ENCODE data around the gene CCDC144A. TPM values are rescaled to one million over a fixed set of nuclear protein-coding genes. Genes with fewer than 3 reads are reported as not detected.
A peak's percentile ranks its signal among the peaks of the same experiment; 100 is the strongest.
"Not testable (repeated sequence)": the region's sequence is repeated elsewhere in the genome, so short reads cannot be mapped to it uniquely, and the experiment has no call there.

CCDC144A gene
- polyA plus RNA-seq, 4 donors = 0.40 to 3.4 (median 0.83) TPM

- not testable (repeated sequence) for DNase-seq (ENCODE audit: low read depth in 4 of 4, low spot score in 3 of 4)
Observed at GRCh38 chr17:16750515-16750914, 60.5 kb downstream of the CCDC144A start.

DNA sequence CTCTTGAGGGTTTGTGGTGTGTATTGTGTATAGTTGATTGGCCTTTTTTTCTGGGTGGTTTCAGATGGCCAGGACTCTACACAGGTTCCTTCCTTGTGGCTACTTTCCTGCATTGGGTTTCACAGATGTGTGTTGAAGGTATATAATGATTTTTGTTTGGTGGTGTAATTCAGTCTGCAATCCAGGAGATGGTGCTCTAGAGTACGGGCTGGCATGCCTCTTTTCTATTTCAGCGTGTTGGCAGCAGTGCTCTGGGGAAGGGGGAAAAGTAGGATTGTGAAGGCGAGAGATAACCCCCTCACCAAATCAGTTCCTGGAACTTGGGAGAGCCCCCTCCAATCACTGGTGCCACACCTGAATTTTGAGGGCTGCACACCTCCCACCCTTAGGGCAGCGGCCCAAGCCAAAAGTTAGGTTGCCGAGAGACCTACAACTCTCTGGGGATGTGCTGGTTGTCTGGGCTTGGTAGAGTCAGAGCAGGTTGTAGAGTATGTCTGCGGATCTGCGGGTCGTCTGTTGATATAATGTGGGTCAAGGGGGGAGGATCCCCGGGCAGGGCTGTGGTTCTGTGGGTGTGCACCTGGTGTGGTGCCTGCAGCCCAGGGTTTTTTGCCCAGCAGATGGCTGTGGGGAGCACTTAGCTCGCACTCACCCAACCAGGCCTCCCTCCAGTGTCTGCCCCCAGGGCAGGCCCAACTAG is 61.3 kb downstream of the CCDC144A start:
- DNase-seq (ENCODE audit: low read depth in 4 of 4, low spot score in 3 of 4) = not testable (repeated sequence)

DNA sequence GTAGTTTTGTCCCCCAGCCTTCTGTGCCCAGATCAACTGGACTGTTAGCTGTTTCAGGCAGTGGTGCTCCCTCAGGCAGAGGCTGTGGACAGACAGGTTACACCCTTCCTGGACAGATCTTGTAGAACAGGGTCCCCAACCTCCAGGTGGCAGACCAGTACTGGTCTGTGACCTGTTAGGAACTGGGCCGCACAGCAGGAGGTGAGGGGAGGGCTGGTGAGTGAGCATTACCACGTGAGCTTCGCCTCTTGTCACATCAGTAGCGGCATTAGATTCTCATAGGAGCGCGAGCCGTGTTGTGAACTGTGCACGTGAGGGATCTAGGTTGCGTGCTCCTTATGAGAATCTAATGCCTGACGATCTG is 61.9 kb downstream of the CCDC144A start:
- not testable (repeated sequence) for DNase-seq (ENCODE audit: low read depth in 4 of 4, low spot score in 3 of 4)

- DNase-seq (ENCODE audit: low read depth in 4 of 4, low spot score in 3 of 4) = not testable (repeated sequence)
Observed at GRCh38 chr17:16757520-16757919, 67.5 kb downstream of the CCDC144A start.

DNA sequence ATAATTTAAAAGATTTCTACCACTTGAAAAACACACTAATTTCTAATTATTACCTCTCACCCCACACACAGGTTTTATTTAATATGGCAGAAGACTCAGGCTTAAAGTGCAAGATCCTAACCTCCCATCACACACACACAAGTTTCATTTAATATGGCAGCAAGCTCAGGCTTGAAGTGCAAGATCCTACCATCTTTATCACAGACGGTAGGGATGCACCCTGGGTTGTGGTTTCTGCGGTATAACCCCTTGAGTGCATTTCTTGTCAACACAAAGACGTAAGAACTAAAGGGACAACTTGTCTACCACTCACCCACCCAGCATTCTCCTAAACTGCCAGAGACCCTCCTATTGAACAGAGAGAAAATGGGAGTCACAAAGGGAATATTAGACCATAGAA is 68.1 kb downstream of the CCDC144A start:
- not testable (repeated sequence) for DNase-seq (ENCODE audit: low read depth in 4 of 4, low spot score in 3 of 4)

DNA sequence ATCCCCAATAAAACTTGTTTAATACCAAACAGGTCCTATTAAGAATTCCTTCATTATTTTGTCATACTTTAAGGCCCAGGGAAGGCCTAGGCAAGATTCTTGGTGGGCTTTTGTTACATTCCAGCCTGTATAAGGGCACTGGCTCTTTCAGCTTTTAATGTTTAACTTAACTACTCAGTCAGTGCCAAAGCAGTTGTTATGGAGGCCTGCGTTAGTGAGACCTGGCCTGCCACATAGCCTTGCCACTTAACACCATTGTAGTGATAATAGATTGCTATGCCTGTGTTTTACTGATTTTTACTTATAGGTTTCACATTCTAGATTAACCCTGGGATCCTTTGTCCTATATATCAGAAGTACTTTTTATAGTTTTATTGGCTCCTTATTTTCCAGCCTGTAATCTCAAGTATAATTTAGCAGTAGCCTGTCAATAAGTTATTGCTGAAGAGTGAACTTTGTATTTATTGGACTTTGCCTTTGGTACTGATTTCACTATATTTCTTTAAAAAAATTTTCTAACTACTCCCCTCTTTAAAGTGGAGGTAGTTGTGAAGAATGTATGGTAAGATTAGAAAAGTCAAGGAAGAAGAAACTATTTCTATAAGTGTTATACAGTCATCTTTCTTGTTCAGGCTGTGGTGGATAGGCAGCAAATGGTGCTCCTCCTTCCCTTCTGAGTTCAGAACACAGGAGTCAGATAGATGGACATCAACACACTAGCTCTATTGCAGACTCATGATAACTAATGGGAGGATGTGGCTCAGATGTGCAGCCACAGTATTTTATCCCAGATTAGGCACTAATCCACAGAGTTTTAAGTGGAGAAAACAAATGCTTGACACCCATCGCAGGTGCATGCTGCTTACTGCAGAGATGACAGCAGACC is 78.5 kb downstream of the CCDC144A start:
- not testable (repeated sequence) for DNase-seq (ENCODE audit: low read depth in 4 of 4, low spot score in 3 of 4)

DNA sequence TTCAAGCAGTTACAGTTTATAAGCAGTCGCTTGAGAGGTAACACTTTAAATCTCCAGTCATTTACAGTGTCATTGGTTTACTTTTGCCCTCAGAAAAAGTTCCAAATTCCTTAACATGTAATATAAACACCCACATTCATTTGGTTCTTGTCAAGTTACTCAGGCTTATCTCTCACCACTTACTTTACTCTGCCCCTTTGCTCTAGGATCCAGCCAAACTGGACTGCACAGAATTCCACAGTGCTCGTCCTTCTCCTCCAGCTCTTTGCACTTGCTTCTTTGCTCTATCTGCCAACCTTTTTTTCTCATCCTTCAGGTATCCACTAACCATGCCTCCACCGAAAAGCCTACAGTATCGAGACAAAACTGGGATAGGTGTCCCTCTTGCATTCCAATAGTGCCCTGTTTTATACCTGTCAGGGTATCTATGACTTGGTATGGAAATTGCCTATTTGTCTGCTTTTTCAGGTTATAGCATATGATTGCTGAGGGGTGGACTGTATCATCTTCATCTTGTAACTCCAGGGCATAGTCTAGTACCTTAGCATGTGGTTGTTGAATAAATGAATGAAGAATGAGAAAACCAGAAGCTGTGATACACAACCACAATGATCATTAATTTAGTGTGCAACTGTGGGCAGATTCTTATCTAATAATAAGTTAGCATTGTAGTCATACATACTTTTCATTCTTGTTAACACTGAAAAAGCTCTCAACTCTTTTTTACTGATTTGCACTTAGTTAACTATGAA is 82.5 kb downstream of the CCDC144A start:
- DNase-seq (ENCODE audit: low read depth in 4 of 4, low spot score in 3 of 4) = not testable (repeated sequence)

DNA sequence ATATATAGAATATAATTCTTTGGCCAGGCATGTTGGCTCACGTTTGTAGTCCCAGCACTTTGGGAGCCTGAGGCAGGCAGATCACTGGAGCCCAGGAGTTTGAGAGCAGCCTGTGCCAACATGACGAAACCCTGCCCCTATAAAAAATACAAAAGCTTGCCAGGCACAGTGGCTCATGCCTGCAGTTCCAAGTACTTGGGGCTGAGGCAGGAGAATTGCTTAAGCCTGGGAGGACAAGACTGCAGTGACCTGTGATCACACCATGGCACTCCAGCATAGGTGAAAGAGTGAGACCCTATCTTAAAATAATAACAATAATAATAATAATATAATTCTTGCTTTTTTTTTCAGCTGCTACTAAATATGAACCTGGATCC is 83.1 kb downstream of the CCDC144A start:
- DNase-seq (ENCODE audit: low read depth in 4 of 4, low spot score in 3 of 4) = not testable (repeated sequence)

GRCh38 chr17:16787851-16788250 is 97.8 kb downstream of the CCDC144A start:
- DNase-seq (ENCODE audit: low read depth in 4 of 4, low spot score in 3 of 4) = not testable (repeated sequence)

DNA sequence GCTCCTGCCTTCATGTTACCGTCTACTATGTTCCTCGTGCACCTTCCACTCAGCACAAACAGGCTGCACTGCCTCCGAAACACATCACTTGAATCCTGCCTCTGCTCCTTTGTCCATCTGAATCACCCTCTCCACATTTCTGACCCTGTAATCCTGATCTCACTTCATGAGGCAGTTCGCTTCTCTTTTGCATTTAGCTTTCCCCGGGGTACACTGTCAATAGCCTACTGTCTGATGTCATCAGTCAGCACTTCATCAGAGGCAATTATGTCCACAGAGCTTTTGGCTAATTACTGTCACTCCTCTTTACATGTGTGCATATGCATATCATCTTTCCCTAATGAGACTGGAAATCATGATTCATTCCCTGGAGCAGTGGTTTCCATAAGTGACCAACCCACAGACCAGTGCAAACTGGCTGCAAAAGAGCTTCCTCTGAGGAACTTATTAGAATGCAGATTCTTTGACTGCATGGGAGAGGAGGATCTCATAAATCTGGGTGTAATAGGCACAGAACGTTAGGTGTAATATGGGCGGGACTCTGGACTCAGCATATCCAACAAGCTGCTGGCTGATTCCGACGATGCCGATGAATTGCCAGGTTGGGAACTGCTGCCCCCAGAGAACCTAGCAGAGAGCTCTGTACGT is 99.0 kb downstream of the CCDC144A start:
- DNase-seq (ENCODE audit: low read depth in 4 of 4, low spot score in 3 of 4) = not testable (repeated sequence)

- not testable (repeated sequence) for DNase-seq (ENCODE audit: low read depth in 4 of 4, low spot score in 3 of 4)
Observed at GRCh38 chr17:16789622-16790021, 99.6 kb downstream of the CCDC144A start.

- not testable (repeated sequence) for DNase-seq (ENCODE audit: low read depth in 4 of 4, low spot score in 3 of 4)
Observed at GRCh38 chr17:16790313-16790871, 100.4 kb downstream of the CCDC144A start.

DNA sequence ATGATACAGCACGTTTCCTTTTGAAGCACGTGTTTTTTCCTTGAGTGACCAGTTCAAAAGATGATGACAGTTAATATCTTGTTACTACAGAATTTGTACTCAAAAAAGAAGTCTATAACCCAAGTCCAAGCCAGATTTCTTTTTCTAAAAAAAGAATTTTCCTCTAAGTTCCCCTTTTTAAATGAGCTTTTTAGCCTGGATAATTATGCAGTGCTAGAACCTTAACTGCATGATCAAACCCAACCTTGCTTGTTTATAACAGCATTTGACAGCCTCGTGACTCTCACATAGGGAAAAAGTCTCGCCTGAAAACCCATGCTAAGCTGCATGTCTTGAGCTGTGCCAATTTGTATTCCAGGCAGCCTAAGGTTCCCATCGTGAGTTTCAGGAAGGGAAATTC is 104.2 kb downstream of the CCDC144A start:
- DNase-seq (ENCODE audit: low read depth in 4 of 4, low spot score in 3 of 4) = not testable (repeated sequence)

- not testable (repeated sequence) for DNase-seq (ENCODE audit: low read depth in 4 of 4, low spot score in 3 of 4)
Observed at GRCh38 chr17:16795894-16796293, 105.9 kb downstream of the CCDC144A start.

DNA sequence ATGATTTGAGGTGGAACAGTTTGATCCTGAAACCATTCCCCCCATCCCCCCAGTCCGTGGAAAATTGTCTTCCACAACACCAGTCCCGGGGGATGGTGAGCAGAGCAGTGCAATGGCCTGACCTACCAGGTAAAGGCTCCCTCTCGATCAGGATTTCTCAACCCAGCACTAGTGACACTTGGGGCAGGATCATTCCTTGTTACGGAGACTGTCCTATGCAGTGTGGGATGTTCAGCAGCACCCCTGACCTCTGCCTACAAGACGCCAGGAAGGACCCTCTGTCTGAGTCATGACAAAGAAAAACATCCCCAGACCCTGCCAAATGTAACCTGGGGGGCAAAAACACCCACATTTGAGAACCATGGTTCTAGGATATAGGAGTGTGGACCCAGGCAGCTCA is 114.8 kb downstream of the CCDC144A start:
- not testable (repeated sequence) for DNase-seq (ENCODE audit: low read depth in 4 of 4, low spot score in 3 of 4)

DNA sequence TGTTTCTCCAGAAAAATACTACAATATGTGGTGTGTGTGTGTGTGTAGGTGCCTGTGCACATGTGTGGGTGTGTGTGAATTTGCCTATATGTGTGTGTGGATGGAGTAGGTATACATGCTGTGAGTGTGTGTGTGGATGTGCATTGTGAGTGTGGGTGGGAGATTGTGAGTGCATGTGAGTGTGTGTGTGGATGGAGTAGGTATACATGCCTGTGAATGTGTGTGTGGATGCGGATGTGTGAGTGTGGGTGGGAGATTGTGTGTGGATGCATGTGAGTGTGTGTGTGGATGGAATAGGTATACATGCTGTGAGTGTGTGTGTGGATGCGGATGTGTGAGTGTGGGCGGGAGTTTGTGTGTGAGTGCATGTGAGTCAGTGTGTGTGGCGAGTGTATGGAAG is 116.6 kb downstream of the CCDC144A start:
- DNase-seq (ENCODE audit: low read depth in 4 of 4, low spot score in 3 of 4) = not testable (repeated sequence)

DNA sequence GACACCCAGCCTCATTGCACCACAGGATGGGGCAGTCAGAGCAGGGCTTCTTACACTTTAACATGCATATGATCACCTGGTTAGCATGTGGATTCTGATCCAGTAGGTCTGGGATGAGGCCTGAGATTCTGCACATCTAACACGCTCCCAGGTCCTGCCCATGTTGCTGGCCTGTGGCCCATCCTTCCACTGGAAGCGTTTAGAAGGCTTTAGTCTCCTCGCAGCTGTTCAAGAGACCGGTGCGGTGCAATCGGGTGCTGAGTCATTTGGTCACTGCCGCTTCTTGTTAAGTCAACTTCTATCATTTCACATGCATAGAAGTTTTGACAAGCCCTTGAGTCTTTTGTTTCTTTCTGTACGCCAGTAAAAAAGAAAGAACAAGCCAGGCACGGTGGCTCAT is 117.6 kb downstream of the CCDC144A start:
- not testable (repeated sequence) for DNase-seq (ENCODE audit: low read depth in 4 of 4, low spot score in 3 of 4)

GRCh38 chr17:16810236-16810635 is 120.2 kb downstream of the CCDC144A start:
- DNase-seq (ENCODE audit: low read depth in 4 of 4, low spot score in 3 of 4) = not testable (repeated sequence)

DNA sequence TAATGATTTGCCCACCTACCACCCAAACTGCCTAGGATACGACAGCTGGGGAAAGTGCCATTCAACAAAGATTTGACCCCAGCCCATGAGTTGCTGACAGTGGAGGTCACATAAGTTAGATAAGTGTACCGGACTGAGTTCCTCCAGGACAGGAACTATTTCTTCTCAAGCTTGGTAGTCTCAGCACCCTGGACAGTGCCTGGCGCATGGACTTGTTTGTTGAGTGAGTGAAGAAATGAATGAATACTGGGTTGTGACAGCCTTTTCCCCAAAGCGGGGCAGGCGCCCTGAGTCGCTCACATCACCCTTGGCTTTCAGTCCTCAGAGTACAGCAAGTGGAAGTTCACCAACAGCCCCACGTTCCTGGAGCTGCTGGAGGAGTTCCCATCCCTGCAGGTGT is 122.1 kb downstream of the CCDC144A start:
- DNase-seq (ENCODE audit: low read depth in 4 of 4, low spot score in 3 of 4) = peak in 2 of 4 donors; percentile 10 to 11

GRCh38 chr17:16814439-16814838 is 124.4 kb downstream of the CCDC144A start:
- DNase-seq (ENCODE audit: low read depth in 4 of 4, low spot score in 3 of 4) = no peak

All from right renal pelvis (tissue), 4 donors.